Stimulated activated CD8-positive, alpha-beta memory T cell treated with anti-CD3 and anti-CD28 coated beads, Interleukin-15, amount 100 ng/mL, for 48 hours (primary cell): ENCODE measurements around the gene KLHL42.

Experiments used
- DNase-seq, 2 donors: peaks; one replicate each; pipeline ENCODE4 v3.0.0-alpha.2; 2020; ENCODE audit warnings: low read depth in 2 of 2

KLHL42 gene

DNA sequence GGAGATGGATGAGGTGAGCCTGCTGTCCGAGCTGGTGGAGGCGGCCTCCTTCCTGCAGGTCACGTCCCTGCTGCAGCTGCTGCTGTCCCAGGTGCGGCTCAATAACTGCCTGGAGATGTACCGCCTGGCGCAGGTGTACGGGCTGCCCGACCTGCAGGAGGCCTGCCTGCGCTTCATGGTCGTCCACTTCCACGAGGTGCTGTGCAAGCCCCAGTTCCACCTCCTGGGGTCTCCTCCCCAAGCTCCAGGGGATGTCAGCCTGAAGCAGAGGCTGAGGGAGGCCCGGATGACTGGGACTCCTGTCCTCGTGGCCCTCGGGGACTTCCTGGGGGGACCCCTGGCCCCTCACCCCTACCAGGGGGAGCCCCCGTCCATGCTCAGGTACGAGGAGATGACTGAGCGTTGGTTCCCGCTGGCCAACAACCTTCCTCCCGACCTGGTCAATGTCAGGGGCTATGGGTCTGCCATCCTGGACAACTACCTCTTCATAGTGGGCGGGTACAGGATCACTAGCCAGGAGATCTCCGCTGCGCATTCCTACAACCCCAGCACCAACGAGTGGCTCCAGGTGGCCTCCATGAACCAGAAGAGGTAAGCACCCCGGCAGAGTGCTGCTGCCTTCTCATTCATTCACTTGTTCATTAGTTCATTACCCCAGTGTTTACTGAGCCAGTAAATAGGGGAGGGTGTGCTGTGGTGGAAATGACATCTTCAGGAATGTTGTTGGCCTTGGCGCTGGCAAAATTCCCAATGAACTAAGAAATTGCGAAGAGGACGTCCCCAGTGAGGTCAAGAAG lies 777 bp downstream of the KLHL42 start:
- no peak for DNase-seq

DNA sequence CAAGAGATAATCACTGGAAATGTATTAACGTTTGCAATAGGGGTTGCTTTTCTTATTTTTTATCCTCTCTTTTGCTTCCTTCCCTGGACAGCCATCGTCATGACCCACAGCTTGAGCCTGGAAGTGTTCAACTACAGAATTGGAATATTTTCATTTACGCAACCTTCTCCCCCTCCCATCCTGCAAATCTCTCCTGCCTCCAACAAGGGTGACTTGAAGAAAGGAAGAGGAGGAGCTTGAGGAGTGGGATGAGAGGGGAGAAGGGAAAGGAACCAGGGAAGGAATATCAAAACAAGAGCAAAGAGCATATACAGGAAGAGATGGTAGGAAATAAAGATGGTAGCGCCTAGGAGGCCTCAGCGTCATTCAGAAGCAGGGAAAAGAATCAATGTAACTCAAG lies 1.6 kb downstream of the KLHL42 start:
- no peak for DNase-seq

DNA sequence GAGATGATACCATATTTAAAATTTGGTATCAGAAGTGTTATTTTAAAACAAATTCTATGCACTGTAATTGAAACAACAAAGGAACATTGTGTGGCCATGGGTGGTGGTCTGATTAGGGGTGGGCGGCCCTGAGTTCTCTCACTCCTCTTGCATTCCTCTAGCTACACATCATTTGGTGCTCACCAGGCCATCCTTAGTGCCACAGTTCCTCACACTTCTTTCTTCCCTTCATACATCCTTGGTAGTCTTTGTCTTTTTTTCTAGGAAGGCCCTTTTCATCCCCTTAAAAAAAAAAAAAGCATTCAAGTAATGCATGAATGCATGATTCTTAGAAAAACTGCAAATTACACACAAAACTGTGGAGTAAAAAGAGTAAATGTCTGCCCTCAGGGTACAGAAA lies 2.4 kb downstream of the KLHL42 start:
- no peak for DNase-seq

DNA sequence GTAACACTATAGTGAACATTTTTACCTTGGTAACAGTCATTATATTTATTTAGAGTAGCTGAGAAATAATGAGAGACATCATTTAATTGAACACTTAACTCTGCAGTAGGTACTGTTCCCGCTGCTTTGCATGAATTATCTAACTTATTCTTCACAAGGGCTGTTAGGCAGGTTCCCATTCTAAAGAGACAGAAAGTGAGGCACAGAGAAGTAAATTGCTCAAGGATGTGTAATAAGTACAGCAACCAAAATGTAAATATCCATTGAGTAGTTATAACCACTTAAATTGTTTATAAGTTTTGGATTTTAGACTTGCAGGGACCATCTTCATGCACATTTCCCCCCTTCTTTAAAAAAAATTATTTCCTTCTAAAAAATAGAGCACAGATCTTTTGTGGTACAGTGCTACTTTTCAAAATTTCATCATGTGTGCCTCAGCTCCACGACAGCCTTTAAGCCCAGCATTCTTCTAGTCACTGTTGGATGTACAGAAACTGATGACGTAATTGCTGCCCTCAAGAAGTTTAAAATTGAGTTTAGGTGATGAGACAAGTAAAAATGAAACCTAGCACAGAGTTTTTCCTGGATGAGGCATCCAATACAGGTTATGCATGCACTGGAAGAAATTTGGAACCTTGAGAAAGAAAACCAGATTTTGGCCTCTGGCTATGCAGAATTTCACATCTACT lies 6.0 kb downstream of the KLHL42 start:
- no peak for DNase-seq

DNA sequence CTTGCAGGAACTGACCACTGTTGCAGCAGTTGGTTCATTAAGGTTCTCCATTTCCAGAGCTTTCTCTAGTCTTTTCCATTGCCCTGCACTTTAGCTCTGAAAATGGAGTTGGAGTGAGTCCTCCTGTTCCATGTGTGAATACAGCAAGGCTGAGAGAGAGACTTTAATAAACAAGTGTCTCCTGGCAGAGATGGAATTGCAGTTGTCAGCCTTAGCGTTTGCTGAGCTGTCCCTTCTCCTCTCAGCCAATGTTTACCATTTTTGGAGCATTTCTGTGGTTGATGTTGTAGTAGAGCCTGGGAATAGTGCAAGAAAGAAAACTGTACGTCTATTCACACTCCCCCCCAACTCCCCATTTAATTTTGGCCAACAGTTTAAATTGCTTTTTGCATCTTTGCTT lies 7.5 kb downstream of the KLHL42 start:
- DNase-seq, result no peak

DNA sequence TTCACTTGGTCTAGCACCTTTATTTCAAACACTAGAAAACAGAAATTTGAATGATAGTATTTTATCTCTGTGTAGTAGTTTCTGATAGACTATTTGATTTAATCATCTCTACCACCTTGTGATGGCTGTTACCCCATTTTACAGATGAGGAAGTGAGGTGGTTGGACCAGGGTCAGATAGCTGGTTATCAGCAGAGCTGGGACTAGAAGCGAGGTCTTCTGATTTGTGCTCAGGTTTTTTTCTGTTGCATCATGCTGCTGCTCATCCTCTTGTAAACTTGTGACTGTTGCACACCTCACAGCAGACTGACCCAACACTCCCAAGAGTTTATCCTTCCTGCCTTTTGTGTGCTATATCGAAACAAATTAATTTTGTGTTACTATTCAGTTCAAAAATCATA lies 10.1 kb downstream of the KLHL42 start:
- no peak for DNase-seq

DNA sequence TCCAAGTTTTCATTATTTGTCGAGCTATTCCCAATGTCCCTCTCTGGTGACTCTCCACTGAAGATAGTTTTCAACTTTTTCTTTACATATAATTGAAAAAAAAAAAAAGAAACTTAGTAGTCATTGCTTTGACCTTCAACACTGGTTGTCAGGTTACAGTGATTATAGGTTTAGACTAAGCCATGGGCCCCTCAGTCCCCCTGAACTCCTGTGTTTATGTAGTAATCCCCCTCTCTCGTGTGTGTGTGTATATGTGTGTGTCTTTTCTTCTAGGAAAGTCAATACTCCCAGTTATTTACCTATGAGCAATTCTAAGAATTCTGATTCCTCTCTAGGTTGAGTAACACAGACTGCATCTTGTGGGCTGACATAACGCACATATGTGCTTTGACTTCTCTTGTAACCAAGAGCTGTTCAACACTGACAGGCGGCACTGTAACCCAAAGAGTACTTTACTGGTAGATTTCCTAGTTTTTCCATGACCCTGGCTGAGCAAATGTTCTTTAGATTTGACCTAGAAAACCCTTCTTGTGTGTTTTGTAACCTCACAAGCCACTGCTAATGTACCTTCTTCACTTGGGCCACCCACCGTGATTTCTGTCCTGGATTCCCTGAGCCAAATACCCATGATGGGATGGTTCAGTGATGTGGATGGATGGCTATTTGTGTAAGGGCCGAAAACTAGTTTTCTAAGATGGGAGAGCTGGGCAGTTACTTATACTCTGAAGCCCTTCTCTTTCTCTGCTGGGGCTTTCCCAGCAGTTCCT lies 15.0 kb downstream of the KLHL42 start:
- no peak for DNase-seq

DNA sequence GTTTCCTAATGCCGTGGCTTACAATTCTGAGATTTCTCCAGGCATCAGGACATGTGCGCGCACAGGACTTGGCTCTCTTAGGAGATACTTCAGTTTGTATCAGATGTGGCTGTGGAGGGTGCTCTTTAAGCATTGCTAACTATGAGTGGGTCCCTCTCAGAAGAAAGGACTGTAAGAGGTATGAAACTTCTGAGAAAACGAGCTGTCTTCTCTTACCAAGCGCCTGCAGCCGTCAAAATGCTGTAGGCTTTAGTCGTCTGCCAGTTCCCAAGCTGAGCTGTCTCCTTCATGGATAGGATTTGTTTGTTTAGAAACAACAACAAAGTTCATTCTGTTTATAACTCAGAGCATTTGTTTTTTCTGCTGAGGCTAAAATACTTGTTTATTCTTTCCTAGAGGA lies 16.1 kb downstream of the KLHL42 start:
- no peak for DNase-seq

DNA sequence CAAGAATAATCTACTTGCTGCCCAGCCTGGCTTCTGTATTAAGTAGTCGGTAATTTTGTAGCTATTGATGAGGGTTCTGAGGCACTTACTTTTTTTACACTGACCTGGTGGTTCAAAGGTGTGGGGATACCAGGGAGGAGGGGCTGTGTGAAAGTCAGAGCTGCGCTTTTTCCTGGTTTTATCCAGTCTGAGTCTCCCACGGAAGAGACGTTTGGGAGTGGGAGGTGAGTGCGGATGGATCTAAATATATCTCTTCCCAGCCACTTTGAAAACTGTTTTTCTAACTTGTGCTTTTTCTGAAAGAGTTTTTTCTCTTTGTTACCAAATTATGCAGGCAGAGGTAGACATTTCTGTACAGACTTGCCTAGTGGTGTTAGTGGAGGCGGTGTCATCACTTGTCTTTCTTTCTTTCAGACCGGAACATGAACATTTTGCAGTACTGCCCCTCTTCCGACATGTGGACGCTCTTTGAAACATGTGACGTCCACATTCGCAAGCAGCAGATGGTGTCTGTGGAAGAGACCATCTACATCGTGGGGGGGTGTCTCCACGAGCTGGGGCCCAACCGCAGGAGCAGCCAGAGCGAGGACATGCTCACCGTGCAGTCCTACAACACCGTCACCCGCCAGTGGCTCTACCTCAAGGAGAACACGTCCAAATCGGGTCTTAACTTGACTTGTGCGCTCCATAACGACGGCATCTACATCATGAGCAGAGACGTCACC lies 17.4 kb downstream of the KLHL42 start:
- no peak for DNase-seq

DNA sequence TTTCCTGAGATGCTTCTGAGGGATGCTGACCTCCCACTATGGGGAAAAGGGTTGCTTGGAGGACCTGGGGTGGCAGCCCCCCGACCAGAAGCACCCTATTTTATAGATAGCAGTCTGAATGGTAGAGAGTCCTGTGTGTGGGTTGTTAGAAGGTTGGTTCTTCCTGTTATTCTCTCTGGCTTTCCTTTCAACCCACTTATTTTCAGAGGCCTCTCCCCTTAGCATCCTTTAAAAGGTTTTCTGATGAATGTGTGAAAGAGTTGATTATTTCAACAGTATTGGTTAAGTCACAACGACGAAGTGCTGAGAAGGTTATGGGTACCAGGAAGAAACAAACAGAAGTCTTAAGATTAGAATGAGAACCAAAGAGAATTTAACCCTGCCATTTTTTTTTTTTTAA lies 20.8 kb downstream of the KLHL42 start:
- DNase-seq, result no peak

DNA sequence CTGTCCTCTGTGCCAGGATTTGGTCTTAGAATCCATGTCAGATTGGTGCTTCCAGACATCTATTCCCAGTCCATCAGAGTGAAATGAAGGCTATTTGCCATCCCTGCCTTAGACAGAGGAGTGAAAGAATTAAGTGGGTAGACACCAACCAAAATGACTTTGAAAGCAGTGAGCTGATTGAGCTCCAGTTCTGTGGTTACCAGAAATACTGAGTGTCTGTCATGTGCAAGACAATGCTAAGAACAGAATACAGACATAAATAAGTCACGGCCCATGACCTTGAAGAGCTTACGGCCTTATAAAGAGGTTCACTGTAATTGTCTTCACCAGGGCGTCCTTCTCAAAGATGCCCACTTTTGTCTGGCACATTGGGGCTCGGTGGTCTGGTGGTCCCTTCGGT lies 21.6 kb downstream of the KLHL42 start:
- no peak for DNase-seq

DNA sequence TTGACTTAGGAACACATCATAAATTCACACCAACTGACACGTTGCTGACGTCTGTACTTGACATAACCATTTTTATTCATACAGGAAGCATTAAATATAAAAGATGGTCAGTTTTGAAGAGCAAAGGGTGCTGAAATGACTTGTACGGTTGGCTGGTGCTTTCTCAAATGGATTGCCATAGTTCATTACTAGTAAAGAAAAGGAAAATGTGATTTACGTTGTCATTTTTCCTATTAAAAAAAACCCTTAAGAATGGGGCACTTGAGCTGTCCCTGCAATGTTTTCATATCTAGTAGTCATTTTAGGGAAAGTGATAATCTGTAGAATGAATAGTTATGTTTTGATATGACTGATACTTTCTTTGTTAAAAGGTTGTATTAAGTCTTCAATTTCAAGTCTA lies 22.5 kb downstream of the KLHL42 start:
- DNase-seq, result no peak

DNA sequence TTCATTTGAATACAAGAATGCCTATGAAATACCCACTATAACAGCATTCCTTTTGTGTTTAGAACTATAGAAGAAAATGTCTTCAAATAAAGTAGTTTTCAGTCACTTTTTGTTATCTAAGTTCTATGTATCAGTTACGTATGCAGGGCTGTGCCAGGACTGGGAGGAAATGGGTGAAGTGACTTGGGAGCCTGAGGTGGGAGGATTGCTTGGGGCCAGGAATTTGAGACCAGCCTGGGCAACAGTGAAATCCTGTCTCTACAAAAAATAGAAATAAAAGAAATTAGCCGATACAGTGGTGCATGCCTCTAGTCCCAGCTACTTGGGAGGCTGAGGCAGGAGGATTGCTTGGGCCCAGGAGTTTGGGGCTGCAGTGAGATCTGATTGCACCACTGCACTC lies 22.9 kb downstream of the KLHL42 start:
- DNase-seq, result no peak

DNA sequence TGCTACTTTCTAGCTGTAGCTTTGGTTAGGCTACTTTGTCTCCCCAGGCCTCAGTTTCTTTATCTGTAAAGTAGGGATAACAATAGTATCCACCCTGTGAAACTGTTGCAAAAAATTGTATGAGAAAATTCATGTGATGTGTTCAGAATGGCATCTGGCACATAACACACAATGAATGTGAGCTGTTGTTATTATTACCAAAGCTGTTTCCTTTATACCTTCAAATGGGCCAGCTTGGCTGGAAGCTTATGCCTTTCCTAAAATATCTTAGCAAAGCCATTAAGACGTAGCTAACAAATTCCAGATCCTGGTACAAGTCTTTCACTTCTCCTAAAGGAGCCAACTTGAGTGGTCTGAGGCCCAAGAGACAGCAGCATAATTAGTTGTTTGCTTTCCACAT lies 25.2 kb downstream of the KLHL42 start:
- DNase-seq, result no peak

DNA sequence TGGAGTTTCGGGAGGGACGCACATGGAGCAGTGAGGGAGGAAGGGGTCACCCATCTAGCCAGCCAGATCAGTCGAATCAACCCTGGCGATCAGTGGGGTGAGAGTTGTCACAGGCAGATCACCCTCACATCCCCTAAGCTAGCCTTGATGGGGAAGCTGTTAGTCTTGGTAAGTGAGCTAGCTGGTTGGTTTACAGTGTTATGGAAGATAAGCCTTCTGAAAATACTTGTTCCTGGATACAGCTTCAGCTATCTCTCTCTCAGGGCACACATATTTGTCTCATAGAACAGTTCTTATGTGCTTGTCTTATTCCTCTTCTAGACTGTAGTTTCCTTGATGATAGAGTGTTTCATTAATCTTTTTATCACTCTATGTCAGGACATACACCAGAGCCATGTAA lies 26.2 kb downstream of the KLHL42 start:
- no peak for DNase-seq

DNA sequence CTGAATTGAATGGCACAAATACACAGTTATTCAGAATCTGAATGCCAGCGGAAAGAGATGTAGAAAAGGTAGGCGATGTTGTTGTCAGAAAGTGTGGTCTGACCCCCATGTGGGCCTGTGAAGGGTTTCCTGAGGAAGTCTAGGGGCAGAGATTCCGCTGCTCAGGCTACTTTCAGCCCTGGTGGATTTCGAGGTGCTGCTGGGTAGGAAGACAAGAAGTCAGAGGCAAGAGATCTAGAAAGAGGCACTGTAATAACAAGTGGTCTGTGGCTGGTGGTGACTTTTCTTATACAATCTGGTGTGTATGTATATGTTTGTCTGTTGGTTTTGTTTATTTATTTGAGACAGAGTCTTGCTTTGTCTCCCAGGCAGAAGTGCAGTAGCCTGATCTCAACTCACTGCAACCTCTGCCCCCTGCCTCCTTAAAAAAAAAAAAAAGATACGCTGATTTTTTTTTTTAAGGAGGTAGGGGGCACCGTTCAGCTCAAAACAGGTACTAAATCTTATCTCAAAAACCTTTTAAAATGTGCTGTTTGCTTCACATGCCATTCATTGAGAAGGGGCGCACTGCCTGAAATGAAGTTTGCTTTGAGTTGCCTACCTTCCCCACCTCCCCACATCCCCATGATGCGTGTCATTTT lies 27.1 kb downstream of the KLHL42 start:
- DNase-seq, result peak; percentile 15 to 18

DNA sequence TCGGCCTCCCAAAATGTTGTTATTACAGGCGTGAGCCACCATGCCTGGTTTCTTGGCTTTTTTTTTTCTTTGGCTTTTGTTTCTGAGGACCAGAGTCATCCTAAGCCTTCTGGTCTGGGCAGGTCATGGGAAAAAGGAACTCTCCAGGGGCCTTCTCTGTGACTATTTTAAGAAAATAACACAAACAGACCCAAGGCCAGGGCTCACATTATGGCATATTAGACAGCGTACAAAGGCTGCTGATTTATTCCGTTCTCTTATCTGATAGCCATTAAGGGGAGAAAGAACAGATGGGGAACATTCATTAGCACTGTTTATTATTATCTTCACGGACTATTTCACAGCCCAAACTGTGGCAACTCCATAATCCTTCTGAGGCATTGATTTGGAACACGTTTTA lies 28.8 kb downstream of the KLHL42 start:
- no peak for DNase-seq

DNA sequence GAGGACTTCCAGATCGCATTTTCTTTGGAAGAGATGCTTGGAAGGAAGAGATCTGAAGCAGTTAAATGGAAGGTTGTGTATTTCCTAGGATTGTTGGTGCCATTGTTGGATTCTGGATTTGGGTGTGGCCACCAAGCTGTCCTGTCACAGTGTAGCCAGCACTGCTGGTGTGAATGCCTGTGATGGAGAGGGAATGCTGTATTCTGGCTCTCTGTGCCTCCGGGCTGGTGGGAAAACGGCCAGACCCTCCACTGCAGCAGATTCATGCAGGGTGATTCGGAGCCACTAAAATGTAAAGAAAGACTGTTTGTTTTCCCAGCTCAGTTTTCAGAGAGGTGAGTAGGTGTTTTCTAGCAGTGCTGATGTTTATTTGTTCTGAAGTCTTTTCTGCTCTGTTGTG lies 30.7 kb downstream of the KLHL42 start:
- DNase-seq, result no peak

DNA sequence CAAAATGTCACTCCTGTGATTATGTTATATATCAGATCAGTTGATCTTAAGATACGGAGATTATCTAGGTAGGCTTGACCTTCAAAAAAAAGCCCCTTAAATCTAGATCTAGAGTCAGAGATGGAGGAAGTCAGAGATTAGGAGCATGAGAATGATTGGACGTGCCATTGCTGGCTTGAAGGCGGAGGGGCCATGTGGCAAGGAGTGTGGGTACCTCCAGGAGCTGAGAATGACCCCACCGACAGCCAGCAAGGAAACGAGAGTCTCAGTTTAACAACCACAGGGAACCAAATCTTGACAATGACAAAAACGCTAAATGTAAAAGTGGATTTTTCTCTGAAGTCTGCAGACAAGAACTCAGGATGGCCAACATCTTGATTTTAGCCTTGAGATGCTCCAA lies 32.5 kb downstream of the KLHL42 start:
- DNase-seq, result no peak

DNA sequence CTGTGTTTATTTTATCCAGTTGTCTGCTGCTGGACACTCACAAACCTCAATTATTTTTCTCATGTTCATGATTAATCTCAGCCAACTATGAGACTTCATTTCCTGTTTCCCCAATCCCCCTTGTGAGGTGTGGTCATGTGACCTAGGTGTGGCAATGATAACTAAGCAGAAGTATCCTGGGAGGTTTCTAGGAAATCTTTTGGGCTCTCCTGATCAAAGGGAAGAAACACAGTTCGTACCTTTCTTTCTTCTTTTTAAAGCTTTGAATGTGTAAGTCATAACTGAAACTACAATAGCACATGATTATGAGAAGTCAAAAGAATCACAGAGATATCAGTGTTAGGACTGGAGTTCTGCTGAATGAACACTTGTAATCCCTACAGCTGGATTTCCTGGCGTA lies 34.4 kb downstream of the KLHL42 start:
- DNase-seq, result no peak

DNA sequence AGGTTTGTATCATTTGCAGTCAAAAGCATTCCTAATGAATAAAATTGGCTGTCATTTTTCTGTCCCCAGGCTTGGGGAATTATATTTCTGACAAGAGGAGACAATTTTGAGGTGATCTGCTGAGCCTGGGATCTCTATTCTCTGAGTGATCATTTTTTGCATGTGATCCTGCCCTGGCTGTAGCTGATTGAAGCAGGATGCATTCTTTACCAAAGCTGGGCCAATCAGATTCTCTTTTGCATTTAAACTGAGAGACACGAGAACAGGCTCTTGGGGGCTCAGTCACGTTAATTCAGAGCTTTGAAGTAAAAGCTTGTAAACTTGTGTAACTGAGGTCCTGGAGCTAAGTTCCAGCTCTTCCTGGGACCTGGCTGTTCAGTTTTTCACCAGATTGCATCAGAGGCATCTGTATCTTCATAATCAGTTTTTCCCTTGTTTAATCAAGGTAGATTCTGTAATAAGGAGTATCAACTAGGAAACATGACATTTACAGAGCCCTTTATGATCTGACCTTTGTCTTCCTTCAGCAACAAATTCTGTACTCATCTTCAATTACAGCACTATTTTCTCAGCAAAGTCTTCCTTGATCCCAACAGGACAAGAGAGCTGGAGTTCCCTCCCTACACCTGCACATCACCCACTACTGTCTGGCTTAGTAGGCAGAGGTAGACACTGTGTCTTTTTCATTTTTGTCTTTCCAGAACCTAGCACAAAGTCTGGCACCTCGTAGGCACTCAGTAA lies 35.0 kb downstream of the KLHL42 start:
- DNase-seq, result no peak
